ENCODE data around the gene ANKLE1.

ANKLE1 gene

GRCh38 chr19:17305216-17305516 is 23.5 kb downstream of the ANKLE1 start:
- no peak for DNase-seq (ENCODE audit: extremely low read depth in 1 of 2, low read depth in 1 of 2)

DNA sequence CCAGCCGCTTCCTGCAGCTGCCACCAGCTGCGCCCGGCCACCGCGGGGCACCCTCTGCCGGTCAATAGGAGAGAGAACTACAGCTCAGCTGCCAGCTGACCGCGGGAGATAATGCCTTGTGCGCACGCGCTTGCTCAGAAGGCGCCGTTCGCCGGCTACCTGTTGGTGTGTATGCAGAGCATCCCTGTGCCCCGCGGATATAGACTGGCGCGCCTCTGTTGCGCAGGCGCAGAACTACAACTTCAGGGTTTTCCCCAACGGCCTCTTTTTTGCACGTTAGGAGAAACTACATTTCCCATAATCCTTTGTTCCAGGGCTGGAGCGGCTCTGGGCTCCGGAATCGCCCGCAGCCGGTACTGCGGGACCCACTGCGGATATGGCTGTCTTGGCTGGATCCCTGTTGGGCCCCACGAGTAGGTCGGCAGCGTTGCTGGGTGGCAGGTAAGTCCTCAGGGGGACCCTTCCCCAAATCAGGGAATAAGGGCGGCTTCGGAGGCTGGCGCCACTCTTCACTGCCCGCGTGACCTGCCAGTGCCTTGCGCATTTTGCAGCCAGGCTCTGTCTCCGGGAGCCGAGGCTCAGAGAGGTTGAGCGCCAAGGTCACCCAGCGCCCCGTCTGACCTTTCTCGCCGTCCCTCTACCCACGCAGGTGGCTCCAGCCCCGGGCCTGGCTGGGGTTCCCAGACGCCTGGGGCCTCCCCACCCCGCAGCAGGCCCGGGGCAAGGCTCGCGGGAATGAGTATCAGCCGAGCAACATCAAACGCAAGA is 24.0 kb downstream of the ANKLE1 start, which contains the start of gene MRPL34:
Gene MRPL34 (plus strand): TSS at position 356 of the 768 bp plus-strand sequence. CDS start 21 bp downstream, at position 377.
- peak; percentile 93 to 96 for DNase-seq (ENCODE audit: extremely low read depth in 1 of 2, low read depth in 1 of 2)

GRCh38 chr19:17306285-17306714 is 24.6 kb downstream of the ANKLE1 start:
- no peak for DNase-seq (ENCODE audit: extremely low read depth in 1 of 2, low read depth in 1 of 2)

DNA sequence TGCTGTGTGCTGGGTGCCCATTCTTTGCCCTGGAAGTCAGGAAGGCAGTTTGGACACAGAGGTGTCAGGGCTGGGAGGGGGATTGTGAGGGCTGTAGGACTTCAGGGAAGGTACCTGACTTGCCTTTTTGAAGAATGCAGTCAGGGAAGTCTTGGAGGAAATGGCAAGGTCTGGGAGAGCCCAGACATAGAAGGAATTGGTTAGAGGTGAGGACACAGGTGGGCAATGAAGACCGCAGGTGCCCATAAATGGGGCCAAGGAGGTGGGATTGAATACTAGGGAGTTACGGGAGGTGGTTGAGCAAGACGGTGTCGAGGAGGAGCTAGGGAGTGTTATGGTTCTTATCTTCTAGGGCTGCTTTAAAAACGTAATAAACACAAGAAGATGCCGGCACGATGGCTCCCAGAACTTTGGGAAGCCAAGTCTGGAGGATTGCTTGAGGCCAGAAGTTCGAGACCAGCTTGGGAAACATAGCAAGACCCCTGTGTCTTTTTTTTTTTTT is 26.2 kb downstream of the ANKLE1 start:
- DNase-seq (ENCODE audit: extremely low read depth in 1 of 2, low read depth in 1 of 2) = no peak

- peak; percentile 96 to 100 for DNase-seq (ENCODE audit: extremely low read depth in 1 of 2, low read depth in 1 of 2)
Observed at GRCh38 chr19:17309198-17309964, 27.7 kb downstream of the ANKLE1 start, which contains the start of gene DDA1. Gene DDA1 (plus strand): TSS chr19:17309563. CDS start chr19:17309655, 92 bp downstream.

- DNase-seq (ENCODE audit: extremely low read depth in 1 of 2, low read depth in 1 of 2) = no peak
Observed at GRCh38 chr19:17309965-17310461, 28.3 kb downstream of the ANKLE1 start.

GRCh38 chr19:17311455-17312188 is 29.9 kb downstream of the ANKLE1 start:
- no peak for DNase-seq (ENCODE audit: extremely low read depth in 1 of 2, low read depth in 1 of 2)

DNA sequence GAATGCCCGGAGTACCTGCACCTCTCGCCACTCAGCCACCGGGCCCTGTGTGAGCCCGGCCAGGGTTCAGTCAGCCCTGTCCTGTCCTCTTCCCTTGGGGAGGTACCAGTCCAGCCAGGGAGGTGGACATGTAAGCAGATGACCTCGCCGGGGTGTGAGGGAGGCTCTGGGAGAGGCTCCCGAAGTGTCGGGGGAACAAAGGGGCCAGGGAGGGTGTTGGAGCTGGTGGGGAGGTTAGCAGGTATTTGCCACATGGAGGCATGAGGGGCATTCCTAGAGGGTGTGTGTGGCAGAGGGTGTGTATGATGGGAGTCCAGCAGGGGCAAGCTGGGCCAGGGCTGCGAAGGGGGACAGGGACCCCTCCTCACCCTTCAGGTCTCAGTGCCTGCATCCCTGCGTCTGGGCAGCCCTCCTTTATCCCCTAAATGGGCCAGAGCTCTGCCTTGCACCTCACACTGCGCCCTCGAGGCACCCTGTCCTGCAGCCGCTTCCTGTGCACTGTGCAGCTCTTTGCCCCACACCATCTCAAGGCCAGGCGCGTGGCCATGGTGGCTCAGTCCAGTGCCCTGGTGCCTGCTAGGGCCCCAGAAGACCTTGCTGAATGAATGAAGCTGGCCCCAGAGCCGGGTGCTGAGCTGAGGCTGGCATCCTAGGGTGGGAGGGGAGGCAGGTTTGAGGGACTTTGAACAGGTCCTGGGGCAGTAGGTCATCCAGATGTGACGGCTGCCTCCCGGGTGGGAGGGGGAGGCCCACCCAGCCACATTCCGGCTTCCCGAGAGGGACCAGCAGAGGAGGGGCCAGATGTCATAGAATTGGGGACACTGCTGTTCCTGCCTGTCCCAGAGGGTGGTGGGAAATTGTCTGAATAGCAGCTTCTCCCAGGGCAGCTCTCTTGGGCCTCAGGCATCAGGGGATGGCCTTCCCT is 30.8 kb downstream of the ANKLE1 start:
- no peak for DNase-seq (ENCODE audit: extremely low read depth in 1 of 2, low read depth in 1 of 2)

DNA sequence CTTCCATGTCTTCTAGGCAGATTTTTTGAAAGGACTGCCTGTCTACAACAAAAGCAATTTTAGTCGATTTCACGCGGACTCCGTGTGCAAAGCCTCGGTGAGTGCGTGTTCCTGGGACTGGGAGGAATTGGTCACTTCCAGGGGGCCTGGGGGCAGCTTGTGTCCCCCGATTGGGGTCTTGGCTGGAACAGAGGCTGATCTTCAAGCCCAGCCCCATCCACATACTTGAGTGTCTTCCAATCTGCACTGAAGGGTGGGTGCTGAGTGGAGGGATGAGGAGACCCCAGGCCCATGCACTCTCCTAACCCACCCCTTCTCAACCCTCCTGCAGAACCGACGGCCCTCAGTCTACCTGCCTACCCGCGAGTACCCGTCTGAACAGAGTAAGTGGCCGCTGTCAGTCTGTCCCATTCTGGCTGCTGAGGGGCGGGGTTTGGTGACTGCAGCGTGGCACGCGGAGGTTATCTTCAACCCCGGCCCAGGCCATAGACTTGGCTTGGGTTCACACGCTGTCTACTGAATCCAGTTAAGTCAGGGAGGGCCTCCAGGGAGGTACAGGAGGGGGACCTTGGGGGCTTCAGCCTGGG is 32.4 kb downstream of the ANKLE1 start:
- no peak for DNase-seq (ENCODE audit: extremely low read depth in 1 of 2, low read depth in 1 of 2)

DNA sequence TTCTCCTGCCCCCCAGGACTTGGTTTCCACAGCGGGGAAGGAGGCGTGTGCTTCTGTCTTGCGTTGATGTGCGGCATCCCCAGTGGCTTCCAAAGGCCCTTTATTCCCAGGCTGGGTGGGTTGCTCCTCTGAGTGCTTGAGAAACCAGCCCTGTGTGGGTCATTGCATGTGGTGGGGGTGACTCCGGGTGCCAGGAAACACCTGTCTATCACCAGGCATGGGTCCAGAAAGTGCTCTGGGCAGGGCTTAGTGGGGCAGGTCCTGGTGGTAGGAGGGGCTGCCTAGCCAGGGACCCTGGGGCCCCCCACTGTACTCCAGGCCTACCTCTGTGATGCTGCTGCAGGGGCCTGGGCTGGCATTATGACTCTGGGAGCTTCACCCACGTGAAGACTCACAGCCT is 37.3 kb downstream of the ANKLE1 start:
- no peak for DNase-seq (ENCODE audit: extremely low read depth in 1 of 2, low read depth in 1 of 2)

- DNase-seq (ENCODE audit: extremely low read depth in 1 of 2, low read depth in 1 of 2) = no peak
Observed at GRCh38 chr19:17319473-17320238, 38.0 kb downstream of the ANKLE1 start.

- no peak for DNase-seq (ENCODE audit: extremely low read depth in 1 of 2, low read depth in 1 of 2)
Observed at GRCh38 chr19:17320435-17320834, 38.7 kb downstream of the ANKLE1 start.

DNA sequence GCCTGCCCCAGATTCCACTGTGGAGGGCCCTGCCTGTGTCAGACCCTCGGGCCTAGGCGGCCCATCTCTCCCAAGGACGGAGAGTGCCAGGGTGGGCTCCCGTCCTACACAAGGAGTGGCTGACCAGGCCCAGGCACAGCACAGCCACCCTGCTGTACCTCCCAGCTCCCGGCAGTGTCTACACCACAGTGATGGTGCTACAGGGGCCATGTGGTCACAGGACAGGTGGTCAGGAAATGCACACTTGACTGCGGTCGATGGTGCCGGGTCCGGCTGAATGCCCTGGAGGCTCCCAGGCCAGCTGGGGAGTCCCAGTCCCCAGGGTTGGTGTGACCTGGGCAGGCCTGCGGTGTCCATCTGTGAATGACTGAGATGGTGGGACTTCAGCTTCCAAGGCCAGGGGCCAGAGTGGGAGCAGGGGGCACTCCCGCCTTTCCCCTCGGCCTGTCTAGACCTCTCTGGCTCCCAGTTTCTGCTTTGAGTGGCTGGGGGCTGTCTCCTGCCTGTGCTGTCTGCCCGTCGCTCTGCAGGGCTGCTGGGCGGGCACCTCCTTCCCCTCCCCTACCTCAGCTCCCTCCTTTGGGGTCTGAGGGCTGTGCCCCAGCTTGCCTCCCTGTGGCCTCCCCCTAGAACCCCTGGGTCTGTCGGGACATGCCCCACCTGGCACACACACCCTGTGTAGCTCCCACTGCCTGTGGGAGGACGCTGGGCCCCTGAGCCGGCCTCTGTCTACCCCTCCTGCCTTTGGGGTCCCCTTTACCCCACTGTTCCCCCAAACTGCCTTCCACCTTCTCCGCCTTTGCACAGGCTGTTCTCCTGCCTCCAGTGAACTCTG is 40.2 kb downstream of the ANKLE1 start:
- no peak for DNase-seq (ENCODE audit: extremely low read depth in 1 of 2, low read depth in 1 of 2)

DNA sequence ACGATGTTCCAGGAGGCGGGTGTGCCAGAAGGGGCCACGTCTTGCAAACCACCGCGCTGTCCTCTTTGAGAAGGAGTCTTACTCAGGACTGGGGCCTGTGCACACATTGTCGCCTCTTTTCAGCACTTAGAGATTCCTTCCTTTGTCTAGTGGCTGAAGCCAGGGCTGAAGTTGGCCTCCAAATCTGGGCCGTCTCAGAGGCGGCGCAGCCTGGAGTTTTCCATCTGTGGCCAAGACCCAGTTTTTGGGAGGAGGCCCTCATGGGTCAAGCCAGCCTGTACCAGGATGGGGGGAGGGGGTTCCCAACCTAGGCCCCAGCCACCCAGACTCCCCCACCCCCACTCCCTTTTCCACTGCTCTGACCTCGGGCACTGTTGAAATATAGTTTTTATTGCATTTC is 41.2 kb downstream of the ANKLE1 start:
- no peak for DNase-seq (ENCODE audit: extremely low read depth in 1 of 2, low read depth in 1 of 2)

DNA sequence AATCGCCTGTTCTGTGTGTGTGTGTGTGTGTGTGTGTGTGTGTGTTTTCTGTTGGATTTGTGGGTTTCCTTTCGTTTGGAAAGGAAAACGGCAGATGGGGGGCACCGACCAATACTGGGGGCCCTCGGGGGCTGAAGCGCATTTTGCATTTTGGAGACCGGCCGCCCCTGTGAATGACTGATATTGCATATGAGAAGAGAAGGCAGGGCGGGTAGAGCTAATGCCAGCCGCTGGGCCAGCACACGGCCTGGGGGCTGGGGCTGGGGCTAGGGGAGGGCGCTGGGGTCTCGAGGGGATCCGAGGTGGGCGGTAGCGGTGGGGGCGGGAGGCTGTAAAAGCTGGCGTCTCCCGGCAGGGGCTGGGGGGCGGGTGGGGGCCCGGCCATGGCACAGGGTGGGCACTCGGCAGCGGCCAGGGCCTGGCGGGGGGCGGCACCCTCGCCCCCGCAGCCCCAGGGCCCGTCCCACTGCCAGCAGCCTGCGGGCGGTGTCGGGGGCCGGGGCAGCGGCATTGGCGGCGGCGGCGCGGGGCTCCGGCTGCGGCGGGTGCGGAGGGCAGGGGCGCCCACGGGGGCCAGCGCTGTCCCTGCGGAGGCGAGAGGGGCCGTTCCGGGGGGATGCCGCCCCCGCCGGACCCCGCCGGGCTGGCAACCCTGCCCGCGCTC is 41.7 kb downstream of the ANKLE1 start:
- no peak for DNase-seq (ENCODE audit: extremely low read depth in 1 of 2, low read depth in 1 of 2)

GRCh38 chr19:17323964-17324332 is 42.2 kb downstream of the ANKLE1 start:
- no peak for DNase-seq (ENCODE audit: extremely low read depth in 1 of 2, low read depth in 1 of 2)

DNA sequence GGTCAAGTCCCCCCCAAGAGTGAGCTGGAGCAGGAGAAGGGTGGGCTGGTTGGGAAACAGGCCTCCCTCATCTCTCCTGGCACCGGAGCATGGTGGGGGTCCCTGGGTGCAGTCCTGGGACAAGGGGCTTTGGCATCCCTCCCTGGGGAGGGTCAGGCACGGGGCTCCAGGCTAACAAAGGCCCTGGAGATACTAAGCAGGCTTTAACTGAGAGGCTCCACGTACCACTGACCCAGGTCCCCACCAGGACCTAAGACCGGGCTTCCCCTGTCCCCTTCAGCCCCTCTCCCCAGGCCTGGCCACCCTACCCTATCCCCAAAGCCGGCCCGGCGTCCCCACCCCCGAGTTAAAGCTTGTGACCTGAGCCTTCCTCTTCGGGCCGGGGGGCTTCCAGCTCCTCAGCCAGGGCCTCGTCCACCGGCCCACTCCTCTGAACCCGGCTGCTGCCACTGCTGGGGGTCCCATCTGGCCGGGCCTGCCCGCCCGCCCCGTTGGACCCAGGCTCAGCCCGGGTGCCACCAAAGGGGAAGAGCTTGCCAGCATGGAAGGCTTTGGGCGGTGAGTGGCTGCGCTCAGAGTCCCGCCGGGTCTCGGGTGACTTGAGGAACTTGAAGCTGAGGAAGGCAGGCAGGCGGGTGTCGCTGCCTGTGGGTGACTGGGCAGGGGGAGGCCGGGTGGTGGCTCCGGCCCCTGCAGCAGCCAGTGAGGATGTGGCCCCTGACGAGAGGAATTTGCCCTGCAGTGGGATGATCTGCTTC is 42.8 kb downstream of the ANKLE1 start:
- DNase-seq (ENCODE audit: extremely low read depth in 1 of 2, low read depth in 1 of 2) = no peak
